ENCODE measurements around the gene STARD6.

DNA sequence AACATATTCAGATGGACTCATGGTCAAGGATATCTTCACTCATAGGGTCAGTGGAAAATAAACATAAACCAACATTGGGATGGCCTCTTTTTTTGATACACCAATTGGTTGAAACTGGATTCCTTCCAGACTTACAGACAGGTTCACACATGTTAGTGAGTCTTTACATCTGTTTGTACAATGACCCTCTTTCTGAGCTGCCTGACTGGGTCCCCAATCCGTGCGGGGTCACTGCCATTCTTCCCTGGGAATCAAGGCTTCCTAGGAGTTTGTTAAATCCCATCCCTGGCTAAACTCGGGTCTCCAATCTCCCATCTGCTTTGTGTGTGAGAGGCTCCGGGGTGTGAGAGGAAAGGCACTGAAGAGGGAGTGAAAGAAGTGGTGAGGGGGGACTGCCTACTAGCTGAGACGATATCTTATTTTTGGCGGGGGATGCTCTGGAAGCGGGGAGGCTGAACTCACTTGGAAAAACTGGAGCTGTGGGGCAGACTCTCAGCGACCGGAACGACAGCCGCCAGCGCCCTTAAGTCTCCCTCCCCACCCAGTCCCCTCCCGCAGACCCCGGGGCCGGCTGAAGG is 487 bp downstream of the STARD6 start:
- TF ChIP-seq EZH2 (IDR thresholded peaks at IDR 0.05) (no peak), POLR2AphosphoS5 (IDR thresholded peaks at IDR 0.05; ENCODE audit: borderline replicate concordance, low read depth, low read length) (no peak)
